Measurements from ENCODE around the gene TERT. TPM values are rescaled to one million over a fixed set of nuclear protein-coding genes. Genes with fewer than 3 reads are reported as not detected.
"Not testable (repeated sequence)": the region's sequence is repeated elsewhere in the genome, so short reads cannot be mapped to it uniquely, and the experiment has no call there.

Gene TERT
- total RNA-seq, 1 experiment from 2014 or later = 6.1 TPM

- Histone ChIP-seq H3K27me3 (replicated peaks; ENCODE audit: control insufficient read depth, insufficient read depth, low read length) (no peaks in the 10 kb centered on the region), H3K36me3 (ENCODE audit: control insufficient read depth, insufficient read depth, low read length) (peaks cover 3% of the 10 kb centered on the region), H3K4me3 (ENCODE audit: low read depth, low read length) (no peak overlapping the region), H3K9me3 (no peaks in the 10 kb centered on the region), H3K4me1 (no peaks in the 10 kb centered on the region)
- BruUV-seq (replicated peaks) = no TSS peak
- Mint-ChIP-seq H3K4me3 (ENCODE audit: unreplicated experiment) (no peak overlapping the region), H3K27ac (ENCODE audit: unreplicated experiment) (no peak overlapping the region), H3K36me3 (ENCODE audit: insufficient read depth, unreplicated experiment) (peaks cover 58% of the 10 kb centered on the region), H3K4me1 (ENCODE audit: low read depth, unreplicated experiment) (peaks cover 6% of the 10 kb centered on the region), H3K27me3 (ENCODE audit: insufficient read depth, unreplicated experiment) (no peaks in the 10 kb centered on the region), H3K9me3 (ENCODE audit: unreplicated experiment) (no peaks in the 10 kb centered on the region)
- CTCF ChIA-PET = interaction anchor here (0.7 kb wide), 1 partner anchor 10 kb away, joined by 4 read pairs; no protein-coding TSS in a partner anchor
- no peak for TF ChIP-seq CTCF (IDR thresholded peaks at IDR 0.05; ENCODE audit: insufficient read depth in 1 of 2, low read depth in 1 of 2, low read length in 1 of 2, severe bottlenecking in 1 of 2, unreplicated experiment in 1 of 2)
- intact Hi-C loops (cut with micrococcal nuclease; ENCODE audit: unreplicated experiment) = no loop called here
- DNase-seq = no peak
- POLR2A ChIA-PET = no interaction called here
Observed at GRCh38 chr5:1342268-1342667, 47.4 kb upstream of the TERT start.

GRCh38 chr5:1341863-1342262 lies 47.0 kb upstream of the TERT start:
- H3K27ac Mint-ChIP-seq (ENCODE audit: unreplicated experiment) = no peak overlapping the region
- peaks cover 58% of the 10 kb centered on the region for H3K36me3 Mint-ChIP-seq (ENCODE audit: insufficient read depth, unreplicated experiment)
- no peak overlapping the region for H3K4me3 Mint-ChIP-seq (ENCODE audit: unreplicated experiment)
- TF ChIP-seq CTCF (IDR thresholded peaks at IDR 0.05; ENCODE audit: insufficient read depth in 1 of 2, low read depth in 1 of 2, low read length in 1 of 2, severe bottlenecking in 1 of 2, unreplicated experiment in 1 of 2) = no peak
- DNase-seq = no peak
- intact Hi-C loops (cut with micrococcal nuclease; ENCODE audit: unreplicated experiment) = no loop called here
- H3K27me3 ChIP-seq (replicated peaks; ENCODE audit: control insufficient read depth, insufficient read depth, low read length) = no peaks in the 10 kb centered on the region
- H3K36me3 ChIP-seq (ENCODE audit: control insufficient read depth, insufficient read depth, low read length) = peaks cover 3% of the 10 kb centered on the region
- no peaks in the 10 kb centered on the region for H3K9me3 ChIP-seq
- H3K27me3 Mint-ChIP-seq (ENCODE audit: insufficient read depth, unreplicated experiment) = no peaks in the 10 kb centered on the region
- ChIA-PET POLR2A (no interaction called here), CTCF (no interaction called here)
- BruUV-seq (replicated peaks) = no TSS peak
- no peaks in the 10 kb centered on the region for H3K9me3 Mint-ChIP-seq (ENCODE audit: unreplicated experiment)
- peaks cover 6% of the 10 kb centered on the region for H3K4me1 Mint-ChIP-seq (ENCODE audit: low read depth, unreplicated experiment)
- H3K4me3 ChIP-seq (ENCODE audit: low read depth, low read length) = no peak overlapping the region
- H3K4me1 ChIP-seq = no peaks in the 10 kb centered on the region

GRCh38 chr5:1339818-1340210 lies 44.9 kb upstream of the TERT start:
- H3K4me1 Mint-ChIP-seq (ENCODE audit: low read depth, unreplicated experiment); H3K9me3 ChIP-seq; H3K27me3 ChIP-seq (replicated peaks; ENCODE audit: control insufficient read depth, insufficient read depth, low read length); DNase-seq; H3K27ac Mint-ChIP-seq (ENCODE audit: unreplicated experiment); CTCF ChIA-PET; H3K4me3 ChIP-seq (ENCODE audit: low read depth, low read length); intact Hi-C loops (cut with micrococcal nuclease; ENCODE audit: unreplicated experiment); H3K9me3 Mint-ChIP-seq (ENCODE audit: unreplicated experiment); H3K36me3 ChIP-seq (ENCODE audit: control insufficient read depth, insufficient read depth, low read length); H3K4me3 Mint-ChIP-seq (ENCODE audit: unreplicated experiment); H3K27me3 Mint-ChIP-seq (ENCODE audit: insufficient read depth, unreplicated experiment); POLR2A ChIA-PET; H3K4me1 ChIP-seq; BruUV-seq (replicated peaks): not testable (repeated sequence)
- H3K36me3 Mint-ChIP-seq (ENCODE audit: insufficient read depth, unreplicated experiment) = peaks cover 56% of the 10 kb centered on the region

- H3K4me1 ChIP-seq; H3K4me3 Mint-ChIP-seq (ENCODE audit: unreplicated experiment); intact Hi-C loops (cut with micrococcal nuclease; ENCODE audit: unreplicated experiment); BruUV-seq (replicated peaks); H3K27ac Mint-ChIP-seq (ENCODE audit: unreplicated experiment); H3K4me1 Mint-ChIP-seq (ENCODE audit: low read depth, unreplicated experiment); H3K36me3 ChIP-seq (ENCODE audit: control insufficient read depth, insufficient read depth, low read length); H3K9me3 ChIP-seq; H3K9me3 Mint-ChIP-seq (ENCODE audit: unreplicated experiment); H3K4me3 ChIP-seq (ENCODE audit: low read depth, low read length); DNase-seq; CTCF ChIA-PET; POLR2A ChIA-PET; H3K27me3 Mint-ChIP-seq (ENCODE audit: insufficient read depth, unreplicated experiment); H3K27me3 ChIP-seq (replicated peaks; ENCODE audit: control insufficient read depth, insufficient read depth, low read length): not testable (repeated sequence)
- H3K36me3 Mint-ChIP-seq (ENCODE audit: insufficient read depth, unreplicated experiment) = peaks cover 57% of the 10 kb centered on the region
Observed at GRCh38 chr5:1339139-1339817, 44.4 kb upstream of the TERT start.

All from Caco-2 (cell line).